Mesendoderm (in vitro differentiated cells): ENCODE data around the gene LRRC36. TPM values are rescaled to one million over a fixed set of nuclear protein-coding genes. Genes with fewer than 3 reads are reported as not detected.
A peak's percentile ranks its signal among the peaks of the same experiment; 100 is the strongest.

Source experiments
- DNase-seq: peaks from one replicate; pipeline ENCODE4 v3.0.0; 2013
- H2AK5ac ChIP-seq: 2 replicates; pipeline ENCODE4 v1.6.1; 2013; ENCODE audit warnings: low read length, inconsistent platforms
- H2BK120ac ChIP-seq: 2 replicates; pipeline ENCODE4 v1.6.1; 2013; ENCODE audit warnings: low read depth, mild to moderate bottlenecking, low read length, moderate library complexity, mixed read lengths
- H2BK15ac ChIP-seq: replicated peaks from 2 replicates; pipeline ENCODE4 v1.6.1; 2013; ENCODE audit warnings: low read depth, mild to moderate bottlenecking, moderate library complexity
- H2BK5ac ChIP-seq: 2 replicates; pipeline ENCODE4 v1.6.1; 2013; ENCODE audit warnings: low read length, inconsistent platforms
- H3K18ac ChIP-seq: 2 replicates; pipeline ENCODE4 v1.6.1; 2013; ENCODE audit warnings: mild to moderate bottlenecking, low read length, mixed read lengths
- H3K23ac ChIP-seq: one replicate; pipeline ENCODE4 v1.6.1; 2013; ENCODE audit warnings: low read length
- H3K27ac ChIP-seq: 2 replicates; pipeline ENCODE4 v1.5.1; 2013; ENCODE audit warnings: low read depth, mild to moderate bottlenecking, inconsistent platforms, low read length, moderate library complexity
- H3K27me3 ChIP-seq: 2 replicates; pipeline ENCODE4 v1.6.1; 2013; ENCODE audit warnings: low read length, control low read depth, mild to moderate bottlenecking, inconsistent platforms; ENCODE audit not compliant: insufficient read depth, poor library complexity
- H3K36me3 ChIP-seq: 2 replicates; pipeline ENCODE4 v1.6.1; 2013; ENCODE audit warnings: low read length, inconsistent platforms; ENCODE audit not compliant: control insufficient read depth, insufficient read depth
- H3K4ac ChIP-seq: one replicate; pipeline ENCODE4 v1.6.1; 2013; ENCODE audit warnings: low read depth, mild to moderate bottlenecking, low read length, moderate library complexity
- H3K4me1 ChIP-seq: 2 replicates; pipeline ENCODE4 v1.6.1; 2013; ENCODE audit warnings: low read depth, low read length, inconsistent platforms; ENCODE audit not compliant: control insufficient read depth
- H3K4me2 ChIP-seq: 2 replicates; pipeline ENCODE4 v1.6.1; 2013; ENCODE audit warnings: low read length
- H3K4me3 ChIP-seq: 2 replicates; pipeline ENCODE4 v1.5.1; 2013; ENCODE audit warnings: mild to moderate bottlenecking, low read length
- H3K56ac ChIP-seq: one replicate; pipeline ENCODE4 v1.6.1; 2013; ENCODE audit warnings: low read length
- H3K79me1 ChIP-seq: 2 replicates; pipeline ENCODE4 v1.6.1; 2013; ENCODE audit warnings: low read length, inconsistent platforms
- H3K79me2 ChIP-seq: 2 replicates; pipeline ENCODE4 v1.6.1; 2013; ENCODE audit warnings: mild to moderate bottlenecking, low read length; ENCODE audit not compliant: control insufficient read depth, insufficient read depth
- H3K9ac ChIP-seq: 2 replicates; pipeline ENCODE4 v1.6.1; 2013; ENCODE audit warnings: low read length, inconsistent platforms
- H4K5ac ChIP-seq: one replicate; pipeline ENCODE4 v1.6.1; 2013; ENCODE audit warnings: low read length
- H4K8ac ChIP-seq: one replicate; pipeline ENCODE4 v1.6.1; 2013; ENCODE audit warnings: low read depth, mild to moderate bottlenecking, control low read depth, low read length, moderate library complexity
- WGBS: extraction: QIAGEN DNeasy Blood & Tissue Kit; methylation state at CpG from one replicate; pipeline ENCODE4 v1.1.7; 2013; ENCODE audit warnings: low lambda C conversion rate, missing lambda C conversion rate; ENCODE audit not compliant: insufficient coverage; ENCODE audit errors: extremely low coverage; 5-methylcytosine and 5-hydroxymethylcytosine counted together
- polyA plus RNA-seq, 2 experiments: library from polyadenylated mRNA; stranded (reverse); fragments of 200-250 nt; gene quantifications; one replicate each; pipeline ENCODE4 v1.2.3, GENCODE V29; 2013

LRRC36 gene
- not detected for polyA plus RNA-seq (2013, experiment 1 of 2)
- polyA plus RNA-seq (2013, experiment 2 of 2), result not detected

GRCh38 chr16:67326472-67327309 lies at the start of gene LRRC36, which contains the start of gene KCTD19:
Gene LRRC36, plus strand, starts transcription at chr16:67326815. Its CDS starts 48 bp downstream, at chr16:67326863.
Gene KCTD19, minus strand, starts transcription at chr16:67326741. Its CDS starts 34 bp downstream, at chr16:67326707.
- WGBS, result no CpG with 5 or more reads among the region's 61 CpGs
- Histone ChIP-seq H3K56ac (peak within 1 kb of the TSS; percentile 81), H3K4ac (no peak within 1 kb of the TSS), H3K36me3 (no peaks in the 10 kb centered on the region), H2BK120ac (no peak within 1 kb of the TSS), H3K18ac (no peak within 1 kb of the TSS), H3K23ac (no peak within 1 kb of the TSS), H3K79me2 (no peaks in the 10 kb centered on the region), H4K5ac (no peak within 1 kb of the TSS), H3K9ac (peak within 1 kb of the TSS; percentile 72), H3K4me1 (no peaks in the 10 kb centered on the region), H4K8ac (no peak within 1 kb of the TSS), H2AK5ac (no peak within 1 kb of the TSS), H3K4me3 (peak within 1 kb of the TSS; percentile 34), H3K4me2 (peak within 1 kb of the TSS; percentile 75), H2BK15ac (no peak within 1 kb of the TSS), H3K27ac (no peak within 1 kb of the TSS), H2BK5ac (no peak within 1 kb of the TSS), H3K79me1 (no peaks in the 10 kb centered on the region), H3K27me3 (no peaks in the 10 kb centered on the region)
- DNase-seq, result peak; percentile 91

- H3K9ac ChIP-seq, result no peak overlapping the region
- no peaks in the 10 kb centered on the region for H3K27me3 ChIP-seq
- H2BK120ac ChIP-seq, result no peak overlapping the region
- H4K8ac ChIP-seq, result no peak overlapping the region
- no peak overlapping the region for H3K23ac ChIP-seq
- no peak overlapping the region for H2BK15ac ChIP-seq
- no peak overlapping the region for H3K4me2 ChIP-seq
- no peak overlapping the region for H3K18ac ChIP-seq
- no peak overlapping the region for H3K27ac ChIP-seq
- H3K79me2 ChIP-seq, result no peaks in the 10 kb centered on the region
- DNase-seq, result peak; percentile 33
- H3K79me1 ChIP-seq, result no peaks in the 10 kb centered on the region
- H3K4me1 ChIP-seq, result no peaks in the 10 kb centered on the region
- no peak overlapping the region for H2AK5ac ChIP-seq
- peak overlapping the region; percentile 91 for H3K56ac ChIP-seq
- no peak overlapping the region for H4K5ac ChIP-seq
- peaks cover 2% of the 10 kb centered on the region for H3K36me3 ChIP-seq
- no CpG with 5 or more reads among the region's 4 CpGs for WGBS
- no peak overlapping the region for H2BK5ac ChIP-seq
- no peak overlapping the region for H3K4me3 ChIP-seq
- H3K4ac ChIP-seq, result no peak overlapping the region
These were observed 49.2 kb upstream of the LRRC36 start for GRCh38 chr16:67277294-67277998.

- H3K27ac ChIP-seq, result no peak overlapping the region
These were observed 48.4 kb upstream of the LRRC36 start for GRCh38 chr16:67277999-67278772.

GRCh38 chr16:67278773-67279295 lies 47.8 kb upstream of the LRRC36 start:
- H3K18ac ChIP-seq, result peak overlapping the region; percentile 91
- H4K8ac ChIP-seq, result peak overlapping the region; percentile 59
- H3K4me1 ChIP-seq, result no peaks in the 10 kb centered on the region
- no CpG with 5 or more reads among the region's 42 CpGs for WGBS
- peak overlapping the region; percentile 7 for H3K4me3 ChIP-seq
- H3K36me3 ChIP-seq, result peaks cover 2% of the 10 kb centered on the region
- no peak overlapping the region for H3K27ac ChIP-seq
- H3K79me1 ChIP-seq, result no peaks in the 10 kb centered on the region
- H3K27me3 ChIP-seq, result no peaks in the 10 kb centered on the region
- H3K79me2 ChIP-seq, result no peaks in the 10 kb centered on the region
- peak overlapping the region; percentile 87 for H3K4ac ChIP-seq
- H2BK120ac ChIP-seq, result peak overlapping the region; percentile 52
- peak overlapping the region; percentile 61 for H3K9ac ChIP-seq
- DNase-seq, result peak; percentile 38
- H4K5ac ChIP-seq, result no peak overlapping the region
- H3K4me2 ChIP-seq, result peak overlapping the region; percentile 61
- H2BK15ac ChIP-seq, result no peak overlapping the region
- peak overlapping the region; percentile 91 for H3K56ac ChIP-seq
- H3K23ac ChIP-seq, result no peak overlapping the region
- no peak overlapping the region for H2AK5ac ChIP-seq
- no peak overlapping the region for H2BK5ac ChIP-seq

More at GRCh38 chr16:67277999-67278772, 48.4 kb upstream of the LRRC36 start:
- DNase-seq, result no peak
- H3K36me3 ChIP-seq, result peaks cover 2% of the 10 kb centered on the region
- H3K18ac ChIP-seq, result peak overlapping the region; percentile 91
- H3K4me3 ChIP-seq, result no peak overlapping the region
- H3K79me2 ChIP-seq, result no peaks in the 10 kb centered on the region
- H3K56ac ChIP-seq, result peak overlapping the region; percentile 91
- H3K4me1 ChIP-seq, result no peaks in the 10 kb centered on the region
- peak overlapping the region; percentile 9 for H2AK5ac ChIP-seq
- peak overlapping the region; percentile 38 for H3K4ac ChIP-seq
- no CpG with 5 or more reads among the region's 13 CpGs for WGBS
- peak overlapping the region; percentile 42 for H2BK5ac ChIP-seq
- peak overlapping the region; percentile 61 for H3K9ac ChIP-seq
- no peaks in the 10 kb centered on the region for H3K79me1 ChIP-seq
- H2BK15ac ChIP-seq, result no peak overlapping the region
- H3K27me3 ChIP-seq, result no peaks in the 10 kb centered on the region
- H4K5ac ChIP-seq, result no peak overlapping the region
- no peak overlapping the region for H4K8ac ChIP-seq
- peak overlapping the region; percentile 61 for H3K4me2 ChIP-seq
- H3K23ac ChIP-seq, result no peak overlapping the region
- H2BK120ac ChIP-seq, result no peak overlapping the region

GRCh38 chr16:67279296-67280089 lies 47.1 kb upstream of the LRRC36 start, which contains the start of gene PLEKHG4:
Gene PLEKHG4, plus strand, starts transcription at chr16:67279532. Its CDS starts 513 bp downstream, at chr16:67280045.
- no peaks in the 10 kb centered on the region for H3K79me1 ChIP-seq

More at GRCh38 chr16:67279296-67280089, 47.1 kb upstream of the LRRC36 start, which contains the start of gene PLEKHG4:
- Histone ChIP-seq H2BK15ac (no peak within 1 kb of the TSS), H3K36me3 (peaks cover 2% of the 10 kb centered on the region), H3K9ac (peak within 1 kb of the TSS; percentile 61), H3K4me3 (peak within 1 kb of the TSS; percentile 7), H4K8ac (peak within 1 kb of the TSS; percentile 59), H2BK5ac (peak within 1 kb of the TSS; percentile 42), H3K27me3 (no peaks in the 10 kb centered on the region), H2BK120ac (peak within 1 kb of the TSS; percentile 52), H3K18ac (peak within 1 kb of the TSS; percentile 91), H3K27ac (no peak within 1 kb of the TSS), H3K4me1 (no peaks in the 10 kb centered on the region), H3K56ac (peak within 1 kb of the TSS; percentile 91), H4K5ac (no peak within 1 kb of the TSS), H3K4ac (peak within 1 kb of the TSS; percentile 87), H3K23ac (peak within 1 kb of the TSS; percentile 24), H3K79me2 (no peaks in the 10 kb centered on the region), H2AK5ac (peak within 1 kb of the TSS; percentile 9), H3K4me2 (peak within 1 kb of the TSS; percentile 61)
- no CpG with 5 or more reads among the region's 83 CpGs for WGBS
- peak; percentile 82 for DNase-seq
